CD8-positive, alpha-beta memory T cell (primary cell): ENCODE data around the gene MYH3. TPM values are rescaled to one million over a fixed set of nuclear protein-coding genes. Genes with fewer than 3 reads are reported as not detected.

Experiments
- CTCF ChIA-PET: fragments of 350-600 bp; sonication (Branson Sonifier 250); formaldehyde crosslinking; loops from one replicate; lab custom pipeline; 2021; ENCODE audit warnings: antibody characterized with exemption; lab: Charles Lee
- POLR2A ChIA-PET: fragments of 350-600 bp; sonication (Branson Sonifier 250); formaldehyde crosslinking; loops from one replicate; lab custom pipeline; 2021; ENCODE audit warnings: antibody characterized with exemption; lab: Charles Lee
- DNase-seq, 5 donors: peaks; one replicate each; pipeline versions ENCODE4 v3.0.0 to v3.0.0-alpha.2; 2020 to 2022; ENCODE audit warnings: mixed read lengths in 1 of 5
- H3K27ac ChIP-seq: one replicate; pipeline ENCODE4 v1.7.0; 2013; ENCODE audit warnings: low read depth, mild to moderate bottlenecking, low read length, moderate library complexity
- H3K27me3 ChIP-seq: 2 replicates; pipeline ENCODE4 v1.7.0; 2013; ENCODE audit warnings: low read length, mild to moderate bottlenecking; ENCODE audit not compliant: insufficient read depth, poor library complexity, severe bottlenecking
- H3K36me3 ChIP-seq: 2 replicates; pipeline ENCODE4 v1.7.0; 2013; ENCODE audit warnings: mild to moderate bottlenecking, low read length, moderate library complexity; ENCODE audit not compliant: insufficient read depth
- H3K4me1 ChIP-seq: 2 replicates; pipeline ENCODE4 v1.7.0; 2013; ENCODE audit warnings: mild to moderate bottlenecking, low read length, moderate library complexity; ENCODE audit not compliant: insufficient read depth
- H3K4me3 ChIP-seq: 2 replicates; pipeline ENCODE4 v1.7.0; 2013; ENCODE audit warnings: mild to moderate bottlenecking, low read length
- H3K9me3 ChIP-seq: 2 replicates; pipeline ENCODE4 v1.7.0; 2013; ENCODE audit warnings: mild to moderate bottlenecking, low read length
- H3K27ac Mint-ChIP-seq, 8 donors: one replicate each; pipeline ENCODE4 v1.8.0; 2020 to 2021; ENCODE audit warnings: mixed read lengths in 8 of 8, mild to moderate bottlenecking in 6 of 8, inconsistent platforms in 3 of 8, moderate library complexity in 3 of 8
- H3K27me3 Mint-ChIP-seq, 2 donors: one replicate each; pipeline ENCODE4 v1.8.0; 2020 to 2021; ENCODE audit warnings: mixed read lengths in 2 of 2, mild to moderate bottlenecking in 1 of 2, moderate library complexity in 1 of 2
- H3K36me3 Mint-ChIP-seq, 3 donors: one replicate each; pipeline ENCODE4 v1.8.0; 2020 to 2021; ENCODE audit warnings: mixed read lengths in 3 of 3, inconsistent platforms in 1 of 3, mild to moderate bottlenecking in 1 of 3
- H3K4me1 Mint-ChIP-seq, 3 donors: one replicate each; pipeline ENCODE4 v1.8.0; 2020 to 2021; ENCODE audit warnings: mixed read lengths in 3 of 3, inconsistent platforms in 1 of 3, mild to moderate bottlenecking in 1 of 3
- H3K4me3 Mint-ChIP-seq, 7 donors: one replicate each; pipeline ENCODE4 v1.8.0; 2020 to 2021; ENCODE audit warnings: mixed read lengths in 7 of 7, mild to moderate bottlenecking in 6 of 7, moderate library complexity in 4 of 7, inconsistent platforms in 2 of 7
- H3K9me3 Mint-ChIP-seq, 5 donors: one replicate each; pipeline ENCODE4 v1.8.0; 2020 to 2022; ENCODE audit warnings: mixed read lengths in 5 of 5, mild to moderate bottlenecking in 3 of 5, moderate library complexity in 2 of 5, inconsistent platforms in 1 of 5
- polyA plus RNA-seq: library from polyadenylated mRNA; unstranded; fragments of 300-500 nt; fragmentation: Illumina TruSeq; gene quantifications from one replicate; pipeline ENCODE4 v1.2.3, GENCODE V29; 2021
- total RNA-seq, 2 experiments: library from RNA; stranded (reverse); gene quantifications; one replicate each; pipeline ENCODE4 v1.2.3, GENCODE V29; 2021

MYH3 gene
- total and polyA plus RNA-seq, 3 experiments from 2014 or later = 2.6 to 3.5 TPM; not detected in 1

DNA sequence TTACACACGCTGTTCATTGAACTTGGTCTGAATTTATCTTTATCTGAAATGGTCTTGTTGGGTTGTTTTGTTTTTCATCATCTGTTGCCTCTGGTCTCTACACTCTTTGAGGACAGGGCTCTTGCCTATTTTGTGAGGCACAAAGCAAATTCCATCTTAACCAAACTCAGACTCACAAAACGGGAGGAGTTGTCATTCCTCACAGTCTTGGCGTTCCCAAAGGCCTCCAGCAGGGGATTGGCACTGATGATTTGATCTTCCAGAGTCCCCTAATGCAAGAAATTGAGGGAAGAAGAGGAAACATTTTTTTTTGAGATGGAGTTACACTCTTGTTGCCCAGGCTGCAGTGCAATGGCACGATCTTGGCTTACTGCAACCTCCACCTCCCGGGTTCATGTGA, 8.7 kb downstream of the MYH3 start:
- no peak overlapping the region for H3K27ac ChIP-seq
- Mint-ChIP-seq H3K27ac (peak overlapping the region in 1 of 8 donors; percentile 19), H3K4me3 (no peak overlapping the region), H3K9me3 (no peaks in the 10 kb centered on the region), H3K4me1 (peaks cover 4 to 5% (median 5%) of the 10 kb centered on the region in 3 donors), H3K36me3 (peaks cover 7 to 18% (median 12%) of the 10 kb centered on the region in 3 donors), H3K27me3 (peaks cover 0 to 2% of the 10 kb centered on the region in 2 donors)
- H3K36me3 ChIP-seq = no peaks in the 10 kb centered on the region
- ChIA-PET CTCF (no interaction called here), POLR2A (no interaction called here)
- H3K27me3 ChIP-seq = no peaks in the 10 kb centered on the region
- no peak overlapping the region for H3K4me3 ChIP-seq
- H3K4me1 ChIP-seq = peaks cover under 1% of the 10 kb centered on the region
- DNase-seq = no peak
- H3K9me3 ChIP-seq = no peaks in the 10 kb centered on the region

DNA sequence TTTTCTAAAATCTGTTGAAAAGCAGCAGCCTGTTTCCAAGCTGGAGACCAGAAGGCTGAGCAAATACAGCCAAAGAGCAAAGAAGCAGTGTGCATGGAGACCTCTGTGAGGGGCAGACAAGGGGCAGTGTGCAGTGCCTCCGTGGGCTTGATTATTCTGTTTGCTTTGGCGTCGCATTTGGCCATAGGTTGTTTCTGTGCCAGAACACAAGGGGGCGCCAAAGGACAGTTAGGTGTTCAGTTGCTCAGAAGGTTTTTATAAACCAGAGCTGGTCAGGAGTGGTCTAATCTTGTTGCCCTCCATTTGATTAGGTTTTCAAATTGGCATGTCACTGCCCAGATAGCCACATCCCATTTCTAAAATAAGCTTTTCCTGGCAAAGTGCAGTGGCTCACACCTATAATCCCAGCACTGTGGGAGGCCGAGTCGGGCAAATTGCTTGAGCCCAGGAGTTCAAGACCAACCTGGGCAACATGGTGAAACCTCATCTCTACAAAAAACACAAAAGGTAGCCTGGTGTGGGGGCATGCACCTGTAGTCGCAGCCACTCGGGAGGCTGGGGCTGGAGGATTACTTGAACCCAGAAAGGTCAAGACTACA, 10.6 kb downstream of the MYH3 start:
- H3K4me3 ChIP-seq = no peak overlapping the region
- POLR2A ChIA-PET = no interaction called here
- Mint-ChIP-seq H3K4me1 (no peaks in the 10 kb centered on the region), H3K36me3 (peaks cover 6 to 33% (median 16%) of the 10 kb centered on the region in 3 donors), H3K4me3 (no peak overlapping the region), H3K9me3 (no peaks in the 10 kb centered on the region), H3K27me3 (no peaks in the 10 kb centered on the region), H3K27ac (no peak overlapping the region)
- H3K36me3 ChIP-seq = no peaks in the 10 kb centered on the region
- no peaks in the 10 kb centered on the region for H3K4me1 ChIP-seq
- peak; percentile 50 to 74 (median 61) for DNase-seq
- H3K9me3 ChIP-seq = no peaks in the 10 kb centered on the region
- H3K27me3 ChIP-seq = no peaks in the 10 kb centered on the region
- CTCF ChIA-PET = interaction anchor here (0.6 to 3.8 kb wide), 23 partner anchors 10 to 229 kb away, joined by 3 to 53 read pairs (median 5); partner anchors contain the start of genes MYH3 and PIRT
- H3K27ac ChIP-seq = no peak overlapping the region

DNA sequence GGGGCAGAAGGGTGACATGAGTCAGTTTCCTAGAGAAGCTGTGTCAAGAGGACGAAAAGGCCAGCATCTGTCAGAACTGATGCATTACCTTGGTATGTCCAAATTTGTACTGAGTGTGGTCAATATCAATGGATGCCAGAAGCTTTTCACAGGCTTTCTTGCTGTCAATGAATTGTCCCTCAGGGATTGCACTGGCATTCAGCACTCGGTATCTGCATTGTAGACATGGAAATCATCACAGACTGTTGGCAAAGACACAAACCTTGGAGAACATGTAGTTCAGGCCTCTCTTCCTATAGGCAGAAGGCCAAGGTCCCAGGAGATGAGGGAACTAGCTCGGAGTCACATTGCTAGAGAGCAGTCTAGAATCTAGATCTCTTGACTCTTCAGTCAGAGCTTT, 16.6 kb downstream of the MYH3 start:
- no peak overlapping the region for H3K27ac Mint-ChIP-seq
- CTCF ChIA-PET = interaction anchor here (1.0 to 3.3 kb wide), 3 partner anchors 11 to 205 kb away, joined by 3 to 12 read pairs (median 4); no protein-coding TSS in a partner anchor

DNA sequence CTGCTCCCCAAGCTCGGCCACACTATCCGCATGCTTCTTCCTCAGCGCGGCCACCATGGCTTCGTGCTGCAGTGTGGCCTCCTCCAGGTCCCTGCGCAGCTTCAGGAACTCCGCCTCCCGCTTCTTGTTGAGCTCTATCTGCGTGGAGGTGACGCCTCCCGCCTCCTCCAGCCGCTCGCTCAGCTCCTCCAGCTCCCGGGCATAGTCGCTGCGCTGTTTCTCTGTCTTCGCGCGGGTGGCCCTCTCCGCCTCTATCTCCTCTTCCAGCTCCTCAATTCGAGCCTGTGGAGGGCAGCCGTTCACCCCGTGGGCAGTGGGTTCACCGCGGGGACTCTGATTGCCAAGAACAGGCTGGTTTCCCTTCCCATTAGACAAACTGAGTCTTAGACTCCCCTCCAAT, 19.0 kb downstream of the MYH3 start:
- Mint-ChIP-seq H3K27ac (no peak overlapping the region), H3K9me3 (no peaks in the 10 kb centered on the region), H3K36me3 (peaks cover 3 to 76% (median 35%) of the 10 kb centered on the region in 3 donors), H3K4me3 (no peak overlapping the region), H3K27me3 (no peaks in the 10 kb centered on the region), H3K4me1 (no peaks in the 10 kb centered on the region)
- DNase-seq = no peak
- no peak overlapping the region for H3K27ac ChIP-seq
- H3K27me3 ChIP-seq = no peaks in the 10 kb centered on the region
- POLR2A ChIA-PET = no interaction called here
- H3K4me1 ChIP-seq = no peaks in the 10 kb centered on the region
- no peak overlapping the region for H3K4me3 ChIP-seq
- CTCF ChIA-PET = interaction anchor here (1.2 to 1.3 kb wide), 2 partner anchors 9 to 21 kb away, joined by 3 read pairs; no protein-coding TSS in a partner anchor
- H3K36me3 ChIP-seq = peaks cover 8% of the 10 kb centered on the region
- H3K9me3 ChIP-seq = no peaks in the 10 kb centered on the region

More for the DNA sequence above, 16.6 kb downstream of the MYH3 start:
- Histone ChIP-seq H3K9me3 (no peaks in the 10 kb centered on the region), H3K4me1 (no peaks in the 10 kb centered on the region), H3K27me3 (no peaks in the 10 kb centered on the region), H3K4me3 (no peak overlapping the region), H3K27ac (no peak overlapping the region), H3K36me3 (peaks cover 8% of the 10 kb centered on the region)
- H3K27me3 Mint-ChIP-seq = no peaks in the 10 kb centered on the region
- H3K9me3 Mint-ChIP-seq = no peaks in the 10 kb centered on the region
- no peak for DNase-seq
- H3K36me3 Mint-ChIP-seq = peaks cover 6 to 70% (median 36%) of the 10 kb centered on the region in 3 donors
- H3K4me3 Mint-ChIP-seq = no peak overlapping the region
- POLR2A ChIA-PET = no interaction called here
- H3K4me1 Mint-ChIP-seq = no peaks in the 10 kb centered on the region

DNA sequence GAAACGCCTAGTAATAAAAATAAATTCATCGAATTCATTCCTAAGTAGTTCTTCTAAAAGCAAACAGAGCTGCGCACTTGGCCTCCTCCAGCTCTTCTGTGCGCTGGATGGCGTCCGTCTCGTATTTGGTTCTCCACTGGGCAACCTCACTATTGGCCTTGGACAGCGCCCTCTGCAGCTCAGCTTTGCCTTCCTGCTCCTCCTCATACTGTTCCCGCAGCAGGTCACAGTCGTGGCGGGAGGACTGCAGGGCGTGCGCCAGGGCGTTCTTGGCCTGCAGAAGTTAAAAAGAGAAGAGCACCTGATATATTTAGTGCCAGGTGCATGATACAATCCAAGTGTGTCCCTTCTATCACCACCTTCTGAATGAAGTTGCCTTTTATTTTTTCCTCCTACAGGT, 21.8 kb downstream of the MYH3 start:
- H3K36me3 ChIP-seq = peaks cover 8% of the 10 kb centered on the region
- Mint-ChIP-seq H3K4me3 (no peak overlapping the region), H3K4me1 (peaks cover 0 to 3% (median 3%) of the 10 kb centered on the region in 3 donors), H3K27me3 (no peaks in the 10 kb centered on the region), H3K9me3 (no peaks in the 10 kb centered on the region), H3K27ac (no peak overlapping the region), H3K36me3 (peaks cover 0 to 61% (median 26%) of the 10 kb centered on the region in 3 donors)
- no peaks in the 10 kb centered on the region for H3K27me3 ChIP-seq
- H3K9me3 ChIP-seq = no peaks in the 10 kb centered on the region
- no peak overlapping the region for H3K4me3 ChIP-seq
- ChIA-PET POLR2A (no interaction called here), CTCF (interaction anchor here (1.6 kb wide), 1 partner anchor 18 kb away, joined by 6 read pairs; no protein-coding TSS in a partner anchor)
- DNase-seq = no peak
- no peak overlapping the region for H3K27ac ChIP-seq
- no peaks in the 10 kb centered on the region for H3K4me1 ChIP-seq

DNA sequence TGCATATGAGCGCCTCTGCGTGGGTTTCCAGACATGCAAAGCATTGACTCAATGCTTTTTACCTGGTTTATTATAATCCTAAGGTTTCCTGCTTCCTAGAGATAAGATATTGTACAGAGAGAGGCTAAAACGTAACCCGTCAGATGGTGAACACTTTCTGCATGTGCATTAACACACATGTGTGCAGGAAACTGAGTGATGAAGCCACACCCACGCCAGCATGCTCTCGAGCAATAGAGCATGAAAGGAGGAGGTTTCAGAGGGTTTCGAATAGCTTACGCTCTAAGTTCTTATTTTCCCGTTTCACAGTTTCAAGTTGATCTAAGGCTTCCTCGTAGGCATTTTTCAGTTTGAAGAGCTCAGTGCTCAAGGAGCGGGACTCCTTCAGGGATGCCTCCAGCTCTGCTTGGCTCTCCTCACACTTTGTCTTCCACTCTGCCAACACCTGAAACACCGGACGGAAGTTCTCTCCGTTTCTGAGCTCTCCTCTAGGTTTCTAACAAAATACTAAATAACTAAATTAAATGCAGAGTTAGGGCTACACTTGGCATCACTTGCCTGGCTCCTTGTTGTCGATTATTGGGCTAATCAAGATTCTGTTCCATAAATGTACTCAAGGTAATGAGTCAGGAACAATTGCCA, 23.2 kb downstream of the MYH3 start:
- Mint-ChIP-seq H3K27me3 (no peaks in the 10 kb centered on the region), H3K4me3 (no peak overlapping the region), H3K36me3 (peaks cover 0 to 57% (median 19%) of the 10 kb centered on the region in 3 donors), H3K27ac (peak overlapping the region in 1 of 8 donors; percentile 37), H3K9me3 (no peaks in the 10 kb centered on the region), H3K4me1 (peaks cover 0 to 3% (median 3%) of the 10 kb centered on the region in 3 donors)
- no peaks in the 10 kb centered on the region for H3K27me3 ChIP-seq
- ChIA-PET POLR2A (no interaction called here), CTCF (interaction anchor here (1.6 kb wide), 1 partner anchor 16 kb away, joined by 6 read pairs; no protein-coding TSS in a partner anchor)
- H3K36me3 ChIP-seq = peaks cover under 1% of the 10 kb centered on the region
- no peak for DNase-seq
- no peaks in the 10 kb centered on the region for H3K9me3 ChIP-seq
- H3K4me3 ChIP-seq = no peak overlapping the region
- H3K27ac ChIP-seq = no peak overlapping the region
- H3K4me1 ChIP-seq = no peaks in the 10 kb centered on the region

DNA sequence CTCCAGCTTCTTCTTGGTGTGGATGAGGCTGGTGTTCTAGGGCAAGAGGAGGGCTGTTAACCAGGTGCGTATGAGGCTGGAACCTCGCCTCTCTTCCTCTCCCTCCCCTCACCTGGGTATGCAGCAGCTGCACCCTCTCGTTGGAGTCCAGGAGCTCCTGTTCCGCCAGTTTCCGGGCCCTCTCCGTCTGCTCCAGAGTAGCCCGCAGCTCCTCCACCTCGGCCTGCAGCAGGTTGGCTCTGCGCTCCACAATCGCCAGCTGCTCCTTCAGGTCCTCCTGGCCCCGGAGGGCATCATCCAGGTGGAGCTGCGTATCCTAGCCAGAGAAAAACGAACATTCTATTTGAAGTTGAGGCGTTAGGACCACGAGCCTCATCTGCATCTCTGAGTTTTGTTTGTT, 25.4 kb downstream of the MYH3 start:
- H3K27ac Mint-ChIP-seq = peak overlapping the region in 1 of 8 donors; percentile 61
- H3K4me1 Mint-ChIP-seq = peaks cover 0 to 3% (median 3%) of the 10 kb centered on the region in 3 donors
- H3K9me3 Mint-ChIP-seq = no peaks in the 10 kb centered on the region
- ChIA-PET CTCF (interaction anchor here (1.1 to 7.7 kb wide), 4 partner anchors 9 to 213 kb away, joined by 3 to 73 read pairs (median 17); no protein-coding TSS in a partner anchor), POLR2A (no interaction called here)
- no peak overlapping the region for H3K4me3 Mint-ChIP-seq
- Histone ChIP-seq H3K27me3 (no peaks in the 10 kb centered on the region), H3K4me3 (no peak overlapping the region), H3K4me1 (no peaks in the 10 kb centered on the region), H3K9me3 (no peaks in the 10 kb centered on the region), H3K27ac (no peak overlapping the region), H3K36me3 (no peaks in the 10 kb centered on the region)
- DNase-seq = no peak
- no peaks in the 10 kb centered on the region for H3K27me3 Mint-ChIP-seq
- H3K36me3 Mint-ChIP-seq = peaks cover 0 to 43% (median 12%) of the 10 kb centered on the region in 3 donors
